NAMALWA (cell line): ENCODE results near the gene VIPR2.
"Not testable (repeated sequence)": the region's sequence is repeated elsewhere in the genome, so short reads cannot be mapped to it uniquely, and the experiment has no call there.

Experiments used
- DNase-seq: peaks from one replicate; pipeline ENCODE4 v3.0.0-alpha.2; 2015; ENCODE audit warnings: low spot score

Gene VIPR2, protein sequence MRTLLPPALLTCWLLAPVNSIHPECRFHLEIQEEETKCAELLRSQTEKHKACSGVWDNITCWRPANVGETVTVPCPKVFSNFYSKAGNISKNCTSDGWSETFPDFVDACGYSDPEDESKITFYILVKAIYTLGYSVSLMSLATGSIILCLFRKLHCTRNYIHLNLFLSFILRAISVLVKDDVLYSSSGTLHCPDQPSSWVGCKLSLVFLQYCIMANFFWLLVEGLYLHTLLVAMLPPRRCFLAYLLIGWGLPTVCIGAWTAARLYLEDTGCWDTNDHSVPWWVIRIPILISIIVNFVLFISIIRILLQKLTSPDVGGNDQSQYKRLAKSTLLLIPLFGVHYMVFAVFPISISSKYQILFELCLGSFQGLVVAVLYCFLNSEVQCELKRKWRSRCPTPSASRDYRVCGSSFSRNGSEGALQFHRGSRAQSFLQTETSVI

GRCh38 chr7:159144758-159145489 is at the start of gene VIPR2:
Gene VIPR2 (minus strand): TSS chr7:159144867. CDS start chr7:159144771, 96 bp downstream.
- no peak for DNase-seq

GRCh38 chr7:159193543-159194090 is 49.0 kb upstream of the VIPR2 start:
- no peak for DNase-seq

DNA sequence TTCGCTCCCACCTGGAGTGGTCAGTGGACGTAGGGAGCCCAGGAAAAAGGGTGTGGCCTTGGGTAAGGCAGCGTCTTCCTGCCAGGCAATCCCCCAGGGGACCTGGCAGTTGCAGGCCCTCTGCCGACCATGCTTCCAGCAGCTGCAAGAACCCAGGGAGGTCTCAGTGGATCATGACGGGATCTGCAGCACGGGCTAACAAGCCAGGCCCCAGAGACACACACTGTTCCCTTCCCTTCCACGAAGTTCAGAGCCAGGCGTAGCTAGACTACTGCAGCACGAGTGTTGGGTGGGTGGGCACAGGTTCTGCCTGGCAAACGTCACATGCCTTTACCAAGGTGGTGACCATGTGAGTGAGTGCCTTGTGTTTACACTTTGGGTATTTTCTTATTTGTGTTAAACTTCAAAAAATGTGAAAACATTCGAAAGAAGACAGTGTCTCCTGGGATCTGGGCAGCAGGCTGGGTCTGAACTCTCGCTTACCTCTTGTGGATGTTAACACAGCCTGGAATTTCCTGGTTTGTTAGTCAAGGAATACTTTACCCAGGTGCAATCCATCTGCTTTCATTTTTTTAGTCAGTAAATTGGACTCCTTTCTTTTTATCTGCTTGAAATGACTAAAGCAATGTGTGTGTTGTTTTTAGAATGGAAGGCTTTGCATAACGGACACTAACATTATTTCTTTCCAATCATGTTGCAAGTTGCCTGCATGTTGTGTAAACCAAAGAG is 48.2 kb upstream of the VIPR2 start:
- DNase-seq, result no peak

DNA sequence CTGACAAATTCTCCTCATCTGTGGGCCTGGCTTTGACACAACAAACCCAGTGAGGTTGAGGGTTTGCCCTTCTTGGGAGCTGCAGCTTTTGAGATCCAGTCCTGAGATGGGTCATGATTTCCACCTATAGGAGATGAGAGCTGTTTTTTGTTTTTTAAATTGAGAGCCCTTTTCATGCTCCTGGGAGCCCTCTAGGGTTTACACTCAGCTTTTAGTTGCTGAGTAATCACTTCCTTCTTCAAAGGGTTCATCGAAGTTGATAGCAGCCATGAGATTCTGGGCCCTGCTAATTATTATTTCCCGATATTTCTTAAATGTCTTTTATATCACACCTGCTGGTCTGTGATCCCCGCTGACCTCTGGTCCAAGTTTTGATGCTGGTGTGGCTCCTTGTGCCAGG is 47.3 kb upstream of the VIPR2 start:
- DNase-seq, result no peak

- no peak for DNase-seq
Observed at GRCh38 chr7:159191236-159191635, 46.6 kb upstream of the VIPR2 start.

DNA sequence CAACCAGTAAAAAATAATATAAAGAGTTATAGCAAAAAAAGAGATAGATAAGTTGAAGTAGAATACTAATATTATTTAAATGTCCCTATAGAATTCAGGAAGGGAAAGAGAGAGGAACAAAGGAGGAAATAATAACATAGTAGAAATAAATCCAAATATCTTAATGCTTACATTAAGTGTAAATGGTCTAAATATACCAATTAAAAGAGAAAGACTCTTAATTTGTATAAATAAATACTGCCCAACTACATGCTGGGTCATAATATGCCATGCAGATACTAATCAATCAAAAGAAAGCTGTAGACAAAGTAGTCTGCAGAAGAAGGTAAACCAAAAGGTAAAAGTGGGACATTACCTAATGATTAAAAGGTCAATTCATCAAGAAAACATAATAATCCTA is 43.3 kb upstream of the VIPR2 start:
- no peak for DNase-seq

DNA sequence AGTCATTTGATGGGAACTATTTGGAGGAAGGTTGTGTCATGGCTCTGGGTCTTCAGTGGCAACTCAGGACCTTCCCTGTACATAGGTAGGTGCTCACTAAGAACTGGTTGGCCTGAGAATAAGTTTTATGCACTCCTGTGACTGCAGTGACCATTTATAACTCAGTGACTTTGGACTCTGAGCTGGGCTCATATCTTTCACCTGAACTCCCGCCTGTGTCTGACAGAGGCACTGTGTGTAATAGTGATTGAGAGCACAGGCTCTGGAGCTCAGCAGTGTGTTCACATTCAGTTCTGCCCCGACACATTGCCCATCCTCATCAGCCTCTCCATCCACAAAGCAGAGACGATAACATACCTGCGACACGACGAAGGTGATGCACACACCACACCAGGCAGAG is 34.6 kb upstream of the VIPR2 start:
- DNase-seq, result no peak

GRCh38 chr7:159177284-159177953 is 32.8 kb upstream of the VIPR2 start:
- DNase-seq, result no peak

DNA sequence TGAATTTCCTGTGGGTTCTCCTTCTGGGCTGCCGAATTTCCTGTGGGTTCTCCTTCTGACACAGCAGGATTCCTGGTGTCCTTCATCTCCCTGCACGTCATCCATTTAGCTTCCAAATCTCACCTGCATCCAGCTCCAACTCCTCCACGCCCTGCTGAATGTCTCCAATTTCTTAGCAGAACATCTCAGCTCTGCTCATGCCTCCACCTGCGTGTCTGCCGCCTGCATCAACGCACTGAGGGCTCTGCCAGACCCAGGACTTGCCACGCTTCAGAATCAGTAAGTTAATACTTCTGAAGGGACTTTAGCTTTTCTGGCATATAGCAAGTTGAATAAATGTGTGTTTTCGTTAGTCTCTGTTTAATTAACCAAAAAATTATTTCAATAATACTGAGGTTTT is 31.1 kb upstream of the VIPR2 start:
- DNase-seq, result no peak

GRCh38 chr7:159175100-159175499 is 30.4 kb upstream of the VIPR2 start:
- not testable (repeated sequence) for DNase-seq

- no peak for DNase-seq
Observed at GRCh38 chr7:159172400-159172799, 27.7 kb upstream of the VIPR2 start.

GRCh38 chr7:159169391-159169790 is 24.7 kb upstream of the VIPR2 start:
- no peak for DNase-seq

DNA sequence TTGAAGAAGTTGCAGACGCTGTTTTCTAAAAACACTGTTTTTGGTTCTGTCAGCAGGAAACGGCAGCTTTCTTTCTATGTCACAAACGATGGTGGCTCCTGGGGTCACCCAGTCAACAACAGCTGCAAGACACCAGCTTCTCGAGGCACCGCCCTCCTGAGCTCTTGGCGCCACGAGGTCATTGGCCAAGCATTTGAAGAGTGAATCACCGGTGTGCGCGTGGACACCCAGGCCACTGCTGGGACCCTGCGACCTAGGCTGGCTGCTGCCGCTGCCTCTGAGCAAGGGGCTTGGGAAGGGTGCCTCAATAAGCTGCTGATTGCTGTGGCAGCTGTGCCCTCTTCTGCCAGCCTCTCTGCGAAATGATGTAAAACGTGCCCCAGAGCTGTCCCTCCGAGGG is 22.5 kb upstream of the VIPR2 start:
- no peak for DNase-seq

GRCh38 chr7:159166530-159166929 is 21.9 kb upstream of the VIPR2 start:
- no peak for DNase-seq

DNA sequence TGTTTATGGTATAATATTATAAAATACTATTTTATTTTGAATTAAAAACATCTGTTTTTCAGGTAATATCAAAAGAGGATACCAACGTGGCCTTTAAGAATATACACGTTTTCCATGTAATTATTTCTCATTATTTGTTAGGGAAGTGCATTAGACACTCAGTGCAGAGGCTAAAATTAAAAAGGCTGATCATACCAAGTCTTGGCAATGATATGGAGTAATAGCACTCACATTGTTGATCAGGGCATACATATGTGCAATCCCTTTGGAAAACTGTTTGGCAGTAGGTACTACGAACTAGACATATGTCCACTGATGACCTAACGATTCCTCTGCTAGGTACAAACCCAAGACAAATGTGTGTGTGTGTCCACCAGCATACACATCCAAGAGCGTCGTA is 20.7 kb upstream of the VIPR2 start:
- DNase-seq, result no peak

- DNase-seq, result not testable (repeated sequence)
Observed at GRCh38 chr7:159163703-159164301, 19.1 kb upstream of the VIPR2 start.

DNA sequence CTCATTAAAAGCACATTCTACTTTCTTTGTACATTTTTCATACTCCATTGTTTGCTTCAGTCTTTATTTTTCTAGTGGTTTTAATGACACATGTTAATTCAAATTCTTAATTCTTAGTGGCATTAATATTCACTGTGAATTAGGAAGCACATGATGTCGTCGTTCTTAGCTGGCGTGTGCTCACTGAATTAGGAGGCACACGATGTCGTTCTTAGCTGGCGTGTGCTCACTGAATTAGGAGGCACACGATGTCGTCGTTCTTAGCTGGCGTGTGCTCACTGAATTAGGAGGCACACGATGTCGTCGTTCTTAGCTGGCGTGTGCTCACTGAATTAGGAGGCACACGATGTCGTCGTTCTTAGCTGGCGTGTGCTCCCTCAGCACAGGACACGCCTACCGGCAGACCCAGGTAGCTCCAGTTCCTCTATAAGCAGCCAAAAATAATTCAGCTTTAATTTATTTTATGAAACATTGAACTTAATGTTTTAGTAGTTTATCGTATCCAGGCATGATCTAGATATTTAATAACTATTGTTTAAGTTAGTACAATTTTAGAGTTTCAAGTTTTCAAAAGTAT is 17.5 kb upstream of the VIPR2 start:
- not testable (repeated sequence) for DNase-seq

GRCh38 chr7:159160450-159160849 is 15.8 kb upstream of the VIPR2 start:
- DNase-seq, result no peak

DNA sequence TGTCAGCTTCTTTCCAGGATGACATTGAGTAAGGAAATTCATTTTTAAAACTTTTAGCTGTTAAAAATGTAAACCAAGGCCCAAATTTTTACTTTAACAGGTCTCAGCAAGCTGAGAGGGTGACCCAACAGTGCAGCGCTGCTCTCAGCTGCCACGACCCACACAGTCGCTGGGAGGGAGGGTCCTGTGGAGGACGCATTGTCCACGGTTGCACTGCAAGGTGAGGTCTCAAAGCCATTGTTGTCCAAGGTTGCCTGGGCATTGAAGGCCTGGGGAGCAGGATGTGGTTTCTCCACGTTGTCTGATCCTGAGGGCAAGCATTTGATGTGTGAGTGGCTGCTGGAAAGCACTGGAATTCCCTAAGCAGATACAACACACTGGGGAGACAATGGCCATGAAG is 15.1 kb upstream of the VIPR2 start:
- DNase-seq, result no peak

GRCh38 chr7:159158888-159159405 is 14.3 kb upstream of the VIPR2 start:
- DNase-seq, result no peak
